Progenitor cell of endocrine pancreas (in vitro differentiated cells): ENCODE data around the gene GINS2. TPM values are rescaled to one million over a fixed set of nuclear protein-coding genes. Genes with fewer than 3 reads are reported as not detected.

Experiments used
- DNase-seq: peaks from one replicate; pipeline ENCODE4 v3.0.0; 2021; ENCODE audit warnings: low spot score; ENCODE audit not compliant: unreplicated experiment
- H3K27ac Mint-ChIP-seq: 2 replicates; pipeline ENCODE4 v1.8.0; 2021; ENCODE audit warnings: mild to moderate bottlenecking, moderate library complexity, mixed read lengths
- H3K27me3 Mint-ChIP-seq: 2 replicates; pipeline ENCODE4 v1.8.0; 2021; ENCODE audit warnings: mixed read lengths
- H3K36me3 Mint-ChIP-seq: 2 replicates; pipeline ENCODE4 v1.8.0; 2022; ENCODE audit warnings: mixed read lengths; ENCODE audit not compliant: insufficient read depth
- H3K4me1 Mint-ChIP-seq: 2 replicates; pipeline ENCODE4 v1.8.0; 2021; ENCODE audit warnings: low read depth, mixed read lengths
- H3K4me3 Mint-ChIP-seq: 2 replicates; pipeline ENCODE4 v1.8.0; 2021; ENCODE audit warnings: low read depth, mild to moderate bottlenecking, moderate library complexity, mixed read lengths
- H3K9me3 Mint-ChIP-seq: 2 replicates; pipeline ENCODE4 v1.8.0; 2021; ENCODE audit warnings: low read depth, mixed read lengths
- CTCF ChIP-seq: fragments of 200-600 bp; sonication (generic); IDR thresholded peaks from one replicate; pipeline ENCODE4 v1.5.0; 2021; ENCODE audit warnings: antibody characterized with exemption, mild to moderate bottlenecking; ENCODE audit not compliant: unreplicated experiment
- total RNA-seq: library from RNA; stranded (reverse); gene quantifications from 2 replicates; pipeline ENCODE4 v1.2.1, GENCODE V29; 2021

The GINS2 gene
- total RNA-seq, 1 donor from 2014 or later: 22.3 TPM

- no peak for TF ChIP-seq CTCF
- DNase-seq: no peak
- H3K27me3 Mint-ChIP-seq: no peaks in the 10 kb centered on the region
- peaks cover 3% of the 10 kb centered on the region for H3K36me3 Mint-ChIP-seq
- H3K27ac Mint-ChIP-seq: peak overlapping the region; percentile 17
- no peaks in the 10 kb centered on the region for H3K9me3 Mint-ChIP-seq
- no peak overlapping the region for H3K4me3 Mint-ChIP-seq
- peaks cover 12% of the 10 kb centered on the region for H3K4me1 Mint-ChIP-seq
These were observed 7.5 kb downstream of the GINS2 start for GRCh38 chr16:85681255-85681654.

- H3K27ac Mint-ChIP-seq: peak overlapping the region; percentile 61
- peaks cover 12% of the 10 kb centered on the region for H3K4me1 Mint-ChIP-seq
- no peak for DNase-seq
- no peaks in the 10 kb centered on the region for H3K27me3 Mint-ChIP-seq
- peaks cover 6% of the 10 kb centered on the region for H3K36me3 Mint-ChIP-seq
- no peak for TF ChIP-seq CTCF
- no peaks in the 10 kb centered on the region for H3K9me3 Mint-ChIP-seq
- H3K4me3 Mint-ChIP-seq: no peak overlapping the region
These were observed 8.3 kb downstream of the GINS2 start for GRCh38 chr16:85680352-85680944.

- TF ChIP-seq CTCF: no peak
- Mint-ChIP-seq H3K4me1 (peaks cover 12% of the 10 kb centered on the region), H3K27me3 (no peaks in the 10 kb centered on the region), H3K4me3 (no peak overlapping the region), H3K36me3 (peaks cover 10% of the 10 kb centered on the region), H3K27ac (peak overlapping the region; percentile 57), H3K9me3 (no peaks in the 10 kb centered on the region)
- DNase-seq: no peak
These were observed 8.9 kb downstream of the GINS2 start for GRCh38 chr16:85679870-85680269.

- no peak overlapping the region for H3K4me3 Mint-ChIP-seq
- H3K4me1 Mint-ChIP-seq: peaks cover 12% of the 10 kb centered on the region
- H3K27me3 Mint-ChIP-seq: no peaks in the 10 kb centered on the region
- H3K9me3 Mint-ChIP-seq: no peaks in the 10 kb centered on the region
- DNase-seq: no peak
- peak overlapping the region; percentile 70 for H3K27ac Mint-ChIP-seq
- TF ChIP-seq CTCF: no peak
- peaks cover 18% of the 10 kb centered on the region for H3K36me3 Mint-ChIP-seq
These were observed 9.9 kb downstream of the GINS2 start for GRCh38 chr16:85678821-85679220.

GRCh38 chr16:85678016-85678415 is 10.7 kb downstream of the GINS2 start:
- Mint-ChIP-seq H3K27me3 (no peaks in the 10 kb centered on the region), H3K36me3 (peaks cover 18% of the 10 kb centered on the region), H3K9me3 (no peaks in the 10 kb centered on the region), H3K27ac (no peak overlapping the region), H3K4me1 (peaks cover 12% of the 10 kb centered on the region), H3K4me3 (no peak overlapping the region)
- no peak for DNase-seq
- TF ChIP-seq CTCF: no peak
